HEK293 (cell line): Measurements from ENCODE around the gene GLO1.

Experiments used
- CTCF ChIA-PET: fragments of 350-600 bp; formaldehyde crosslinking; extraction: SDS; loops from one replicate; lab custom pipeline; 2021; ENCODE audit warnings: antibody characterized with exemption; lab: Yijun Ruan, JAX
- POLR2A ChIA-PET: fragments of 300-600 bp; formaldehyde crosslinking; extraction: SDS; loops from one replicate; lab custom pipeline; 2020; ENCODE audit warnings: antibody characterized with exemption, inconsistent platforms; lab: Yijun Ruan, JAX
- H3K27ac ChIP-seq: fragments of 200-500 bp; sonication (Bioruptor generic); 2 replicates; pipeline ENCODE4 v1.5.1; 2014; ENCODE audit warnings: low read depth, low read length, control low read depth, inconsistent platforms; ENCODE audit errors: extremely low read depth
- H3K36me3 ChIP-seq, 2 experiments: fragments of 200-500 bp in 1 of 2; sonication (Bioruptor generic) in 1 of 2; 1 replicate in 1 of 2; 2 replicates in 1 of 2; pipeline ENCODE4 v1.5.1; 2014 to 2017; ENCODE audit warnings: inconsistent platforms in 2 of 2, low read length in 2 of 2; ENCODE audit not compliant: control insufficient read depth in 2 of 2, insufficient read depth in 1 of 2
- H3K4me1 ChIP-seq: fragments of 200-500 bp; sonication (Bioruptor generic); 2 replicates; pipeline ENCODE4 v1.5.1; 2014; ENCODE audit warnings: mild to moderate bottlenecking, low read length, inconsistent platforms; ENCODE audit not compliant: control insufficient read depth, insufficient read depth
- H3K4me3 ChIP-seq: 2 replicates; pipeline ENCODE4 v1.5.1; 2011; ENCODE audit warnings: low read depth, mild to moderate bottlenecking, control low read depth, low read length, moderate library complexity
- H3K9me3 ChIP-seq: fragments of 200-500 bp; sonication (Bioruptor generic); 2 replicates; pipeline ENCODE4 v1.5.1; 2014; ENCODE audit warnings: low read depth, low read length, inconsistent platforms; ENCODE audit not compliant: control insufficient read depth, insufficient read depth
- AEBP2 ChIP-seq: fragments of 450-650 bp; formaldehyde crosslinking; IDR thresholded peaks from 2 replicates; pipeline ENCODE4 v1.5.1; 2016; ENCODE audit warnings: missing biosample characterization, missing genetic modification characterization, borderline replicate concordance
- FEZF1 ChIP-seq: fragments of 450-650 bp; formaldehyde crosslinking; IDR thresholded peaks from 2 replicates; pipeline ENCODE4 v1.5.1; 2016; ENCODE audit warnings: missing biosample characterization, missing genetic modification characterization
- GLI2 ChIP-seq: fragments of 450-650 bp; formaldehyde crosslinking; IDR thresholded peaks from 2 replicates; pipeline ENCODE4; 2017; ENCODE audit warnings: missing biosample characterization, missing genetic modification characterization, low read depth, borderline replicate concordance
- HOXA7 ChIP-seq: sonication (generic); formaldehyde crosslinking; IDR thresholded peaks from 2 replicates; pipeline ENCODE4 v1.8.1; 2022; ENCODE audit warnings: missing genetic modification reagents, borderline replicate concordance
- KLF16 ChIP-seq: fragments of 450-650 bp; formaldehyde crosslinking; IDR thresholded peaks from 2 replicates; pipeline ENCODE4 v1.5.1; 2017; ENCODE audit warnings: missing biosample characterization, missing genetic modification characterization
- KLF7 ChIP-seq: fragments of 450-650 bp; formaldehyde crosslinking; IDR thresholded peaks from 2 replicates; pipeline ENCODE4 v1.5.1; 2016; ENCODE audit warnings: missing biosample characterization, missing genetic modification characterization, borderline replicate concordance
- PBX3 ChIP-seq: sonication (generic); formaldehyde crosslinking; IDR thresholded peaks from 2 replicates; pipeline ENCODE4 v1.8.1; 2022; ENCODE audit warnings: mild to moderate bottlenecking, moderate library complexity, missing genetic modification reagents
- WT1 ChIP-seq: fragments of 450-650 bp; formaldehyde crosslinking; IDR thresholded peaks from 2 replicates; pipeline ENCODE4 v1.5.1; 2016; ENCODE audit warnings: missing biosample characterization, missing genetic modification characterization
- ZBTB48 ChIP-seq: fragments of 450-650 bp; formaldehyde crosslinking; IDR thresholded peaks from 2 replicates; pipeline ENCODE4 v1.5.1; 2016; ENCODE audit warnings: missing biosample characterization, missing genetic modification characterization
- ZBTB49 ChIP-seq: fragments of 450-650 bp; formaldehyde crosslinking; IDR thresholded peaks from 2 replicates; pipeline ENCODE4 v1.5.1; 2016; ENCODE audit warnings: missing biosample characterization, missing genetic modification characterization, low read depth
- ZNF10 ChIP-seq: fragments of 450-650 bp; formaldehyde crosslinking; IDR thresholded peaks from 2 replicates; pipeline ENCODE4 v1.5.1; 2017; ENCODE audit warnings: missing biosample characterization, missing genetic modification characterization
- ZNF112 ChIP-seq: fragments of 450-650 bp; formaldehyde crosslinking; IDR thresholded peaks from 2 replicates; pipeline ENCODE4 v1.5.0; 2017; ENCODE audit warnings: missing biosample characterization, missing genetic modification characterization
- ZNF18 ChIP-seq: fragments of 450-650 bp; formaldehyde crosslinking; IDR thresholded peaks from 2 replicates; pipeline ENCODE4 v1.5.1; 2016; ENCODE audit warnings: missing biosample characterization, missing genetic modification characterization
- ZNF184 ChIP-seq: fragments of 450-650 bp; IDR thresholded peaks from 2 replicates; pipeline ENCODE4 v1.5.1; 2018; ENCODE audit warnings: missing biosample characterization, mild to moderate bottlenecking, missing genetic modification characterization
- ZNF239 ChIP-seq: fragments of 450-650 bp; formaldehyde crosslinking; IDR thresholded peaks from 2 replicates; pipeline ENCODE4 v1.5.1; 2016; ENCODE audit warnings: missing biosample characterization, missing genetic modification characterization
- ZNF248 ChIP-seq: fragments of 450-650 bp; formaldehyde crosslinking; IDR thresholded peaks from 2 replicates; pipeline ENCODE4 v1.5.1; 2017; ENCODE audit warnings: missing biosample characterization, missing genetic modification characterization
- ZNF292 ChIP-seq: fragments of 450-650 bp; formaldehyde crosslinking; IDR thresholded peaks from 2 replicates; pipeline ENCODE4 v1.5.1; 2016; ENCODE audit warnings: low read depth, missing biosample characterization, missing genetic modification characterization, borderline replicate concordance
- ZNF302 ChIP-seq: fragments of 450-650 bp; formaldehyde crosslinking; IDR thresholded peaks from 2 replicates; pipeline ENCODE4 v1.5.1; 2016; ENCODE audit warnings: missing biosample characterization, missing genetic modification characterization, low read depth
- ZNF311 ChIP-seq: fragments of 450-650 bp; formaldehyde crosslinking; IDR thresholded peaks from 2 replicates; pipeline ENCODE4 v1.5.1; 2017; ENCODE audit warnings: missing biosample characterization, missing genetic modification characterization, borderline replicate concordance
- ZNF341 ChIP-seq: fragments of 450-650 bp; formaldehyde crosslinking; IDR thresholded peaks from 2 replicates; pipeline ENCODE4; 2016; ENCODE audit warnings: low read depth, missing biosample characterization, missing genetic modification characterization
- ZNF488 ChIP-seq: fragments of 450-650 bp; formaldehyde crosslinking; IDR thresholded peaks from 2 replicates; pipeline ENCODE4 v1.5.1; 2016; ENCODE audit warnings: missing biosample characterization, missing genetic modification characterization
- ZNF501 ChIP-seq: fragments of 450-650 bp; formaldehyde crosslinking; IDR thresholded peaks from 2 replicates; pipeline ENCODE4 v1.5.1; 2016; ENCODE audit warnings: missing biosample characterization, missing genetic modification characterization
- ZNF510 ChIP-seq: fragments of 450-650 bp; formaldehyde crosslinking; IDR thresholded peaks from 2 replicates; pipeline ENCODE4 v1.5.1; 2018; ENCODE audit warnings: mild to moderate bottlenecking, missing genetic modification characterization, missing biosample characterization; ENCODE audit not compliant: insufficient replicate concordance
- ZNF600 ChIP-seq: fragments of 450-650 bp; formaldehyde crosslinking; IDR thresholded peaks from 2 replicates; pipeline ENCODE4 v1.5.1; 2016; ENCODE audit warnings: missing biosample characterization, missing genetic modification characterization
- ZNF670 ChIP-seq: fragments of 450-650 bp; formaldehyde crosslinking; IDR thresholded peaks from 2 replicates; pipeline ENCODE4 v1.5.1; 2016; ENCODE audit warnings: missing biosample characterization, missing genetic modification characterization, low read depth
- ZSCAN18 ChIP-seq: fragments of 450-650 bp; formaldehyde crosslinking; IDR thresholded peaks from 2 replicates; pipeline ENCODE4 v1.5.1; 2016; ENCODE audit warnings: missing biosample characterization, missing genetic modification characterization
- ZXDB ChIP-seq: fragments of 450-650 bp; formaldehyde crosslinking; IDR thresholded peaks from 2 replicates; pipeline ENCODE4 v1.5.1; 2016; ENCODE audit warnings: missing biosample characterization, missing genetic modification characterization

GLO1 gene

GRCh38 chr6:38722727-38723334, 19.9 kb upstream of the GLO1 start:
- Histone ChIP-seq H3K4me1 (peaks cover 6% of the 10 kb centered on the region; the same call in 1 of the 2 replicates), H3K4me3 (no peak overlapping the region), H3K9me3 (no peaks in the 10 kb centered on the region), H3K27ac (no peak overlapping the region), H3K36me3 (no peaks in the 10 kb centered on the region)
- POLR2A ChIA-PET: no interaction called here
- CTCF ChIA-PET: interaction anchor here (0.6 kb wide), 1 partner anchor 345 kb away, joined by 3 read pairs; no protein-coding TSS in a partner anchor
- no peak for TF ChIP-seq ZSCAN18
- no peak for TF ChIP-seq ZNF501 (tag by site-specific recombination)
- no peak for TF ChIP-seq ZBTB48 (tag by site-specific recombination)
- no peak for TF ChIP-seq ZNF488 (tag by site-specific recombination)
- no peak for TF ChIP-seq ZNF112 (tag by site-specific recombination)
- no peak for TF ChIP-seq HOXA7 (CRISPR knock-in tag)
- no peak for TF ChIP-seq GLI2 (tag by site-specific recombination)
- TF ChIP-seq ZNF311 (tag by site-specific recombination): no peak
- no peak for TF ChIP-seq AEBP2 (tag by site-specific recombination)
- TF ChIP-seq WT1 (tag by site-specific recombination): no peak
- no peak for TF ChIP-seq ZNF341 (tag by site-specific recombination)
- no peak for TF ChIP-seq PBX3 (CRISPR knock-in tag)
- TF ChIP-seq KLF16: no peak
- TF ChIP-seq ZNF510 (tag by site-specific recombination): no peak
- TF ChIP-seq ZNF600 (tag by site-specific recombination): no peak
- no peak for TF ChIP-seq KLF7 (tag by site-specific recombination)

GRCh38 chr6:38722038-38722437, 19.1 kb upstream of the GLO1 start:
- no peak overlapping the region for H3K27ac ChIP-seq
- no peak overlapping the region for H3K4me3 ChIP-seq
- peaks cover 6% of the 10 kb centered on the region; the same call in 1 of the 2 replicates for H3K4me1 ChIP-seq
- H3K9me3 ChIP-seq: no peaks in the 10 kb centered on the region
- no peaks in the 10 kb centered on the region for H3K36me3 ChIP-seq
- POLR2A ChIA-PET: no interaction called here
- CTCF ChIA-PET: interaction anchor here (0.6 kb wide), 3 partner anchors 53 to 344 kb away, joined by 3 to 5 read pairs (median 3); no protein-coding TSS in a partner anchor
- TF ChIP-seq ZXDB (tag by site-specific recombination) (0 out of 2 replicates have a peak, but pooled peaks have one; percentile 24), ZNF18 (tag by site-specific recombination) (peak; percentile 73), ZNF302 (tag by site-specific recombination) (no peak), FEZF1 (peak; percentile 57), ZBTB49 (tag by site-specific recombination) (no peak), ZNF239 (tag by site-specific recombination) (no peak), ZNF10 (no peak), ZNF670 (tag by site-specific recombination) (no peak), ZNF248 (tag by site-specific recombination) (no peak), ZNF292 (tag by site-specific recombination) (no peak), ZNF184 (tag by site-specific recombination) (no peak)
